ENCODE measurements around the gene LCE1A.

Gene LCE1A

GRCh38 chr1:152870831-152871730 lies 43.8 kb downstream of the LCE1A start:
- no peak for DNase-seq

- DNase-seq, result no peak
These were observed 44.5 kb downstream of the LCE1A start for GRCh38 chr1:152871731-152872126.

- DNase-seq, result no peak
These were observed 46.2 kb downstream of the LCE1A start for GRCh38 chr1:152873495-152873894.

- DNase-seq, result no peak
These were observed 49.6 kb downstream of the LCE1A start for GRCh38 chr1:152876827-152877226.
